Transverse colon (tissue), 4 donors: ENCODE data around the gene EFNB3. TPM values are rescaled to one million over a fixed set of nuclear protein-coding genes. Genes with fewer than 3 reads are reported as not detected.

Source experiments
- DNase-seq: peaks from one replicate; pipeline ENCODE4 v3.0.0-alpha.2; 2019
- H3K27ac ChIP-seq, 4 donors: fragments of 200-600 bp; sonication (generic); 2 replicates each; pipeline ENCODE4 v1.5.1; 2016 to 2018; ENCODE audit warnings: inconsistent platforms in 4 of 4
- H3K27me3 ChIP-seq: fragments of 200-600 bp; sonication (generic); 2 replicates; pipeline ENCODE4 v1.5.1; 2017; ENCODE audit warnings: inconsistent platforms
- H3K36me3 ChIP-seq, 4 donors: fragments of 200-600 bp; sonication (generic); 2 replicates each; pipeline ENCODE4 v1.5.1; 2017 to 2019; ENCODE audit warnings: inconsistent platforms in 4 of 4
- H3K4me1 ChIP-seq, 4 donors: fragments of 200-600 bp; sonication (generic); 2 replicates each; pipeline ENCODE4 v1.5.1; 2017 to 2020; ENCODE audit warnings: inconsistent platforms in 4 of 4
- H3K4me3 ChIP-seq, 4 donors: fragments of 200-600 bp; sonication (generic); 1 replicate in 1 of 4; 2 replicates in 3 of 4; pipeline versions ENCODE4 v1.5.1 to v1.6.1; 2017 to 2019; ENCODE audit warnings: inconsistent platforms in 4 of 4
- H3K9me3 ChIP-seq, 2 donors: fragments of 200-600 bp; sonication (generic); 2 replicates each; pipeline ENCODE4 v1.5.1; 2017 to 2019; ENCODE audit warnings: inconsistent platforms in 2 of 2
- CTCF ChIP-seq, 5 experiments: fragments of 200-600 bp in 3 of 5; fragments of 450-650 bp in 2 of 5; sonication (generic) in 3 of 5; IDR thresholded peaks; 1 replicate in 2 of 5; 2 replicates in 3 of 5; pipeline ENCODE4 v1.5.1; 2016 to 2017; ENCODE audit warnings: antibody characterized with exemption in 5 of 5, inconsistent platforms in 3 of 5, mild to moderate bottlenecking in 2 of 5, moderate library complexity in 1 of 5
- EP300 ChIP-seq: sonication (generic); formaldehyde crosslinking; IDR thresholded peaks from one replicate; pipeline ENCODE4 v1.6.1; 2017; ENCODE audit warnings: antibody characterized with exemption, low read depth
- POLR2A ChIP-seq: fragments of 450-650 bp; IDR thresholded peaks from one replicate; pipeline ENCODE4 v1.6.1; 2016; ENCODE audit warnings: antibody characterized with exemption, mild to moderate bottlenecking, moderate library complexity
- POLR2AphosphoS5 ChIP-seq, 3 donors: sonication (generic); formaldehyde crosslinking; IDR thresholded peaks; one replicate each; pipeline ENCODE4 v1.6.1; 2016; ENCODE audit warnings: antibody characterized with exemption in 3 of 3
- WGBS, 2 donors: methylation state at CpG; one replicate each; pipeline ENCODE4 v1.1.5; 2018; ENCODE audit warnings: low coverage in 1 of 2; 5-methylcytosine and 5-hydroxymethylcytosine counted together
- in situ Hi-C, 4 donors: fragments of 200-750 bp; cut with MboI; loops; one replicate each; pipeline versions ENCODE4 v1.15.0 to v1.15.1; 2017; ENCODE audit warnings: low sequenced_read_pairs in 3 of 4, low pct_ligation_motif_present in 1 of 4, low pct_unique_long_range_greater_than_20kb in 1 of 4
- intact Hi-C: fragments of 100-400 bp; cut with DNase I; formaldehyde crosslinking; loops from one replicate; pipeline ENCODE4 v1.15.1; 2023; ENCODE audit warnings: low total_unique reads
- total RNA-seq, 4 donors: library from RNA; depleted of rRNA; stranded (reverse); fragments of >200 nt; gene quantifications; one replicate each; pipeline ENCODE4 v1.1.0, GENCODE V29; 2016

EFNB3 gene
- total RNA-seq, 4 donors from 2014 or later = 0.32 to 0.41 TPM; not detected in 2

GRCh38 chr17:7712111-7712771 lies 7.2 kb downstream of the EFNB3 start:
- TF ChIP-seq POLR2A (no peak), EP300 (no peak), CTCF (IDR thresholded peaks at IDR 0.05) (no peak), POLR2AphosphoS5 (IDR thresholded peaks at IDR 0.05) (no peak)
- Histone ChIP-seq H3K4me1 (peaks cover 9 to 11% (median 9%) of the 10 kb centered on the region in 4 donors), H3K4me3 (no peak overlapping the region), H3K9me3 (no peaks in the 10 kb centered on the region), H3K27me3 (peaks cover 65% of the 10 kb centered on the region), H3K36me3 (no peaks in the 10 kb centered on the region), H3K27ac (no peak overlapping the region)
- no peak for DNase-seq
- in situ Hi-C loops (no loop called here), intact Hi-C loops (no loop called here)
- WGBS, 2 donors = 24 to 30% methylated on average over 3 to 19 of the region's 19 CpGs

- TF ChIP-seq CTCF (IDR thresholded peaks at IDR 0.05) (no peak), POLR2AphosphoS5 (IDR thresholded peaks at IDR 0.05) (no peak), EP300 (no peak), POLR2A (no peak)
- no peaks in the 10 kb centered on the region for H3K36me3 ChIP-seq
- intact Hi-C loops = no loop called here
- no peak for DNase-seq
- peaks cover 9 to 23% (median 18%) of the 10 kb centered on the region in 4 donors for H3K4me1 ChIP-seq
- peaks cover 56% of the 10 kb centered on the region for H3K27me3 ChIP-seq
- H3K9me3 ChIP-seq = no peaks in the 10 kb centered on the region
- in situ Hi-C loops = no loop called here
- no peak overlapping the region for H3K4me3 ChIP-seq
- no peak overlapping the region for H3K27ac ChIP-seq
- WGBS, 2 donors = 19% methylated on average over 9 of the region's 9 CpGs; no CpG with 5 or more reads in 1 of the 2 donors
Observed at GRCh38 chr17:7713782-7714181, 8.8 kb downstream of the EFNB3 start.

GRCh38 chr17:7714721-7715594 lies 10.0 kb downstream of the EFNB3 start:
- TF ChIP-seq EP300 = no peak
- no peak for TF ChIP-seq CTCF (IDR thresholded peaks at IDR 0.05)
- TF ChIP-seq POLR2AphosphoS5 (IDR thresholded peaks at IDR 0.05) = no peak
- TF ChIP-seq POLR2A = no peak
- Histone ChIP-seq H3K36me3 (no peaks in the 10 kb centered on the region), H3K27ac (no peak overlapping the region), H3K27me3 (peaks cover 58% of the 10 kb centered on the region), H3K4me1 (peaks cover 9 to 23% (median 18%) of the 10 kb centered on the region in 4 donors), H3K9me3 (no peaks in the 10 kb centered on the region), H3K4me3 (no peak overlapping the region)
- no peak for DNase-seq
- intact Hi-C loops = no loop called here
- WGBS, 2 donors = 60 to 76% methylated on average over 2 to 8 of the region's 10 CpGs
- in situ Hi-C loops = no loop called here
